Activated CD8-positive, alpha-beta memory T cell treated with anti-CD3 and anti-CD28 coated beads for 1 hour (primary cell): ENCODE results near the gene IL1A.

Experiments
- DNase-seq, 2 donors: peaks; one replicate each; pipeline ENCODE4 v3.0.0-alpha.2; 2020; ENCODE audit warnings: low read depth in 1 of 2; ENCODE audit errors: extremely low read depth in 1 of 2

The IL1A gene

DNA sequence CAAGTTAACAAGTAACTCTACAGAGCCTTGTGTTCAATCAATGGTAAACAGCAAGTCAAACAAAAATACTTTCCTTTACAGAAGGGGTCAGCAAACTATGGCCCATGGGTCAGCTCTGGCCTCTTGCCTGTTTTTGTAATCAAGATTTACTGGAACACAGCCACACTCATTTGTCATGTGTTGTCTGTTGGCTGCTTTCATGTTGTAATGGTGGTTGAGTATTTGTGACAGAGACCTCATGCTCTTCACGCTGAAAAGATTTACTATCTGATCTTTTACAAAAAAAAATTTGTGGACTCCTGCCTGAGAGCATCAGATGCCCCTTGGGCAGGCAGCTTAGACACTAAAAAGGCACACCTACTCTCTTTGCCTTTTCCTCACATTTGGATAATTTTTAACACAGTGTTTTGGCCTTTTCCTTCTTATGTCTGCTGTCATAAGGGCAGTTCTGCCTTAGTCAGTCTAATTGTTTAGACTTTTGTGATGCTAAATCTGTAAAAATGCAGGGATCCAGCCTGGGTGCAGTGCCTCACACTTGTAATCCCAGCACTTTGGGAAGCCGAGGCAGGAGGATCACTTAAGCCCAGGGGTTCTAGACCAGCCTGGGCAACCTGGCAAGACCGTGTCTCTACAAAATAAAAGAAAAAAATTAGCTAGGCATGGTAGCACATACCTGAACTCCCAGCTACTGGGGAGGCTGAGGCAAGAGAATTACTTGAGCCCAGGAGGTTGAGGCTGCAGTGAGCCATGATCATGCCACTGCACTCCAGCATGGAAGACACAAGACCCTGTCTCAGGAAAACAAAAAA lies 34.0 kb upstream of the IL1A start:
- no peak for DNase-seq

GRCh38 chr2:112817082-112817689 lies 32.9 kb upstream of the IL1A start:
- no peak for DNase-seq

GRCh38 chr2:112814278-112814677 lies 30.0 kb upstream of the IL1A start:
- no peak for DNase-seq

DNA sequence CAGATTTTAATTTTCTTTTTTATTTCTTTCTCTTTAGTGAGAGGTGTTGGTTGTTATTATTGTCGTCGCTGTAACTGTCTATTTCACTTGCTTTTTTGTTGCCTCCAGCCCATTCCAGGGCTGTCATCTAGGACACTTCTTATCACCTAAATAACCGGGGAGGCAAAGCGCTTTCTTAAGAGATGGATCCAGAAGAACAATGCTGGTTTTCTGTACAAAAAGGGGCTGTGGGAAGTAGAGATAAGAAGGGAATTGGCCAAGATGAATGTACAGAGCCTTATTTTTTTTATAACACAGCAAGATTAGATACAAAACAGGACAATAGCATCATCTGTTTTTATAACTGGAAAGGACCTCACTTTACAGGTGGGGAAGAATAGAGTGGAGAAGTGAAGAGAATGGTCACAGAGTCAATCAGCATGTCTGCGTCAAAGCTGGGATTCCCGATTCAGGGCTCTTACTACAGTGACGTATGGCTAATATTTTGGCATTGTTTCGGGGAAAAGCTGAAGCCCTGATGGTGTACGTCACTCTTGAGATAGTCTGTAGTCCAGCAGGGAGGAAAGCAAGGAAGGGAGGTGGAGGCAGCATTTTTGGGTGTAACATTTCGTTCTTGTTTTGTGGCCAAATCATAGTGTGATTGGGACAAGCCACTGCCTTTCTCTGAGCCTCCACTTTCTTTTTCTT lies 29.1 kb upstream of the IL1A start:
- DNase-seq: no peak

GRCh38 chr2:112812318-112813267 lies 28.3 kb upstream of the IL1A start:
- DNase-seq: no peak

- DNase-seq: no peak
Measured at GRCh38 chr2:112811841-112812306, 27.6 kb upstream of the IL1A start.

DNA sequence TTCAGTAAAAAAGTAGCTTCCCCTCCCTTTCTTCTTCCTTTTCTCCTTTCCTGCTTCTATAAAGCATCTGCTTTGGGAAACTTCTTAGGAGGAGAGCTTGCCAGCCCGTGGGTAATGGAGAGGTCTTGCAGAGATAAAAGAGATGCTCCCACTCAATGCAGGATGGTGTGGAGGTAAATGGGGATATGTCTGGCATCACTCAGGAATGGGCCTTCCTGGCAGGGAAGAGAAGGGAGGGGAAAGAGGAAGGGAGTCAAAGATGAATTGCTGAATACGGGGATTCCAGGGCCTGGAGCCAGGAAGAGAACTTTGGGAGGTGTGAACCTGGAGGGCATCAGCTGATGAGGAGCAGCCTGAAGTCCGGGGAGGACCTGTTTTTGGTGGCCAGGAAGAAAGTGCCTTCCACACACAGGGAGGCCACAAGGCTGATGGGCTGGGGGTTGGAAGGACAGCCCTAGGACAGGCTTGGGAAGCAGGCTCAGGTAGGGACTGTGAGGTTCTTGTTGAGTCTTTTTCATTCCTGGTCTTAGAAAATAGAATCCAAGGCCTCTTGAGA lies 27.1 kb upstream of the IL1A start:
- no peak for DNase-seq

- no peak for DNase-seq
Measured at GRCh38 chr2:112809112-112809511, 24.8 kb upstream of the IL1A start.

- no peak for DNase-seq
Measured at GRCh38 chr2:112807233-112807807, 23.0 kb upstream of the IL1A start.

- no peak for DNase-seq
Measured at GRCh38 chr2:112805542-112805941, 21.2 kb upstream of the IL1A start.

DNA sequence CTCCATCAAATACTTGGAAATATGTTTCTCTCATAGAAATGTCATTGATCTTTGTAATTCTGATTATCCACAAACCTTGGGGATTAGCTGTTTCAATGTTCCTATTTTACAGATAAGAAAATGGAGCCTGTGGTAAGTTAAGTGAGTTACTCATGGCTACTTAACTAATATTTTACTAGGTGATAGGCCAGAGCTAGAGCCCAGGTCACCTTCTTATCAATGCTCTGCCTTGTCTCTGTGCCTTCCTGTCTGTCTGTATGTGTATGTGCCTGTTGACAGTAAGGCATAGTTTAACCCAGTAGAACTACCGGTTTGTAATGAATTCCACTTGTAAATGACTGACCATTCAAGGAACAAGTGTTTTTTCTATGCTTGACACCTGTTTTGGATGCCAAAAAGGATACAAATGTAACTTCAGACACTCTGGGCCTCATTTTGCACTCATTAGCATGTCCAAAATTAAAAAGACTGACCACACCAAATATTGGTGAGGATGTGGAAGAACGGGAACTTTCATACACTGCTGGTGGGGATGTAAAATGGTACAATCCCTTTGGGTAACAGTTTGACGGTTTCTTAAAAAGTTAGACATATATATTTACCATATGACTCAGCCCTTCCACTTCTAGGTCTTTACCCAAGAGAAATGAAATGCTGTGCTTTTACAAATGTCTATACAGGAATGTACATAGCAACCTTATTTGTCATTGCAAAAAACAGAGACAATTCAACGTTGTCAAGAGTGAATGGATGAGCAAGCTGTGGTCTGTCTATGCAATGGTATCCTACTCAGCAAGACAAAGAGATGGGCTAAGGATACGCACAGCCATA lies 19.6 kb upstream of the IL1A start:
- no peak for DNase-seq

GRCh38 chr2:112800881-112801583 lies 16.7 kb upstream of the IL1A start:
- no peak for DNase-seq

GRCh38 chr2:112798979-112799975 lies 15.0 kb upstream of the IL1A start:
- DNase-seq: no peak

- DNase-seq: no peak
Measured at GRCh38 chr2:112796486-112796885, 12.2 kb upstream of the IL1A start.

GRCh38 chr2:112795774-112796173 lies 11.5 kb upstream of the IL1A start:
- no peak for DNase-seq

GRCh38 chr2:112794841-112795240 lies 10.5 kb upstream of the IL1A start:
- no peak for DNase-seq

GRCh38 chr2:112794131-112794733 lies 9.9 kb upstream of the IL1A start:
- no peak for DNase-seq
